ENCODE measurements around the gene AP4M1.

GRCh38 chr7:100156331-100157068 is 55.1 kb downstream of the AP4M1 start:
- TF ChIP-seq EZH2 (IDR thresholded peaks at IDR 0.05; ENCODE audit: insufficient read depth, poor library complexity, severe bottlenecking) = no peak
- TF ChIP-seq EZH2phosphoT487 (IDR thresholded peaks at IDR 0.05; ENCODE audit: insufficient read depth, low read depth) = no peak
